Skeletal muscle tissue (tissue), 4 donors: ENCODE measurements around the gene ZNF385D. TPM values are rescaled to one million over a fixed set of nuclear protein-coding genes. Genes with fewer than 3 reads are reported as not detected.

Experiments used
- H3K27ac ChIP-seq: one replicate; pipeline ENCODE4 v1.7.0; 2013; ENCODE audit warnings: mild to moderate bottlenecking, low read depth, low read length, inconsistent platforms
- H3K27me3 ChIP-seq, 3 donors: one replicate each; pipeline ENCODE4 v1.7.0; 2013; ENCODE audit warnings: low read length in 3 of 3; ENCODE audit not compliant: control insufficient read depth in 3 of 3, insufficient read depth in 3 of 3
- H3K36me3 ChIP-seq, 3 donors: one replicate each; pipeline ENCODE4 v1.7.0; 2013; ENCODE audit warnings: low read length in 3 of 3; ENCODE audit not compliant: control insufficient read depth in 3 of 3, insufficient read depth in 3 of 3
- H3K4me1 ChIP-seq, 3 donors: one replicate each; pipeline ENCODE4 v1.7.0; 2013; ENCODE audit warnings: low read length in 3 of 3, mild to moderate bottlenecking in 3 of 3; ENCODE audit not compliant: control insufficient read depth in 3 of 3, insufficient read depth in 3 of 3
- H3K4me3 ChIP-seq, 3 donors: one replicate each; pipeline ENCODE4 v1.7.0; 2013; ENCODE audit warnings: low read length in 3 of 3
- H3K9ac ChIP-seq, 3 donors: one replicate each; pipeline ENCODE4 v1.7.0; 2013; ENCODE audit warnings: low read length in 3 of 3, mild to moderate bottlenecking in 3 of 3, moderate library complexity in 2 of 3, low read depth in 1 of 3
- H3K9me3 ChIP-seq, 3 donors: one replicate each; pipeline ENCODE4 v1.7.0; 2013; ENCODE audit warnings: low read length in 3 of 3; ENCODE audit not compliant: control insufficient read depth in 3 of 3
- total RNA-seq: library from RNA; depleted of rRNA; stranded (reverse); fragments of >200 nt; gene quantifications from one replicate; pipeline ENCODE4 v1.2.3, GENCODE V29; 2014
- donor health status: Osteomylitis.

ZNF385D gene
- total RNA-seq, 1 donor from 2014 or later: 9.4 TPM

DNA sequence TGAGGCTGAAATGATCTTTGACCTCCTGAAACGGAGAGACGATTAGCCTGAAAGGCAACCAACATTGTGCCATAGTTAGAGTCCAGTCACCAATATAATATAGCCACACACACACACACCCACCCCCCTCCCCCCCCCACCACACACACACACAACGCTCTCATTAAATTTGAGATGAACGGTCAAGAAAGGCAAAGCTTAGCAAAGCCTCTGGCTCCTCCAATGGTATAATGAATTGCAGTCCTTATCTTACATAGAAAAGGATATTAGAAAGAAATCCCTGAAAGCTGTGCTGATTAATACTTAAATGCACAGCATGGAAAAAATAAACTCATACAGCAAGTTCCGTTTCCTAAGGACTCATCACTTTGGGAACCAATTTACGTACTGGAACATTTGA, 876 bp upstream of the ZNF385D start:
- H3K4me3 ChIP-seq: peak overlapping the region in 1 of 3 donors; percentile 84
- peaks cover 3 to 18% (median 8%) of the 10 kb centered on the region in 3 donors for H3K4me1 ChIP-seq
- no peaks in the 10 kb centered on the region for H3K36me3 ChIP-seq
- no peaks in the 10 kb centered on the region for H3K9me3 ChIP-seq
- no peak overlapping the region for H3K9ac ChIP-seq
- H3K27ac ChIP-seq: no peak overlapping the region
- no peaks in the 10 kb centered on the region for H3K27me3 ChIP-seq

GRCh38 chr3:21750080-21750696, 822 bp downstream of the ZNF385D start:
- peaks cover 3 to 19% (median 8%) of the 10 kb centered on the region in 3 donors for H3K4me1 ChIP-seq
- no peaks in the 10 kb centered on the region for H3K36me3 ChIP-seq
- H3K9me3 ChIP-seq: no peaks in the 10 kb centered on the region
- H3K9ac ChIP-seq: peak overlapping the region; percentile 55 to 80 (median 60)
- H3K4me3 ChIP-seq: peak overlapping the region; percentile 66 to 84 (median 74)
- H3K27me3 ChIP-seq: no peaks in the 10 kb centered on the region
- H3K27ac ChIP-seq: peak overlapping the region; percentile 64

- Histone ChIP-seq H3K9me3 (peaks cover 0 to 1% (median 0%) of the 10 kb centered on the region in 3 donors), H3K4me1 (peaks cover 3 to 21% (median 8%) of the 10 kb centered on the region in 3 donors), H3K36me3 (no peaks in the 10 kb centered on the region), H3K27ac (no peak overlapping the region), H3K4me3 (peak overlapping the region in 1 of 3 donors; percentile 84), H3K27me3 (no peaks in the 10 kb centered on the region), H3K9ac (peak overlapping the region in 1 of 3 donors; percentile 52)
Measured at GRCh38 chr3:21747966-21748555, 2.9 kb downstream of the ZNF385D start.

GRCh38 chr3:21747376-21747775, 3.6 kb downstream of the ZNF385D start:
- peaks cover 3 to 21% (median 8%) of the 10 kb centered on the region in 3 donors for H3K4me1 ChIP-seq
- peak overlapping the region in 1 of 3 donors; percentile 71 for H3K4me3 ChIP-seq
- H3K27me3 ChIP-seq: no peaks in the 10 kb centered on the region
- H3K9me3 ChIP-seq: peaks cover 0 to 1% (median 0%) of the 10 kb centered on the region in 3 donors
- H3K27ac ChIP-seq: peak overlapping the region; percentile 21
- H3K9ac ChIP-seq: peak overlapping the region in 1 of 3 donors; percentile 58
- H3K36me3 ChIP-seq: no peaks in the 10 kb centered on the region

GRCh38 chr3:21745966-21746365, 5.0 kb downstream of the ZNF385D start:
- Histone ChIP-seq H3K27me3 (no peaks in the 10 kb centered on the region), H3K9me3 (peaks cover 0 to 1% (median 0%) of the 10 kb centered on the region in 3 donors), H3K36me3 (no peaks in the 10 kb centered on the region), H3K27ac (no peak overlapping the region), H3K9ac (no peak overlapping the region), H3K4me1 (peaks cover 3 to 16% (median 8%) of the 10 kb centered on the region in 3 donors), H3K4me3 (peak overlapping the region in 1 of 3 donors; percentile 34)

GRCh38 chr3:21744793-21745192, 6.2 kb downstream of the ZNF385D start:
- Histone ChIP-seq H3K27ac (no peak overlapping the region), H3K9me3 (peaks cover 0 to 1% (median 0%) of the 10 kb centered on the region in 3 donors), H3K27me3 (no peaks in the 10 kb centered on the region), H3K9ac (no peak overlapping the region), H3K4me3 (peak overlapping the region in 1 of 3 donors; percentile 40), H3K36me3 (no peaks in the 10 kb centered on the region), H3K4me1 (peaks cover under 1 to 11% (median 3%) of the 10 kb centered on the region in 3 donors)

DNA sequence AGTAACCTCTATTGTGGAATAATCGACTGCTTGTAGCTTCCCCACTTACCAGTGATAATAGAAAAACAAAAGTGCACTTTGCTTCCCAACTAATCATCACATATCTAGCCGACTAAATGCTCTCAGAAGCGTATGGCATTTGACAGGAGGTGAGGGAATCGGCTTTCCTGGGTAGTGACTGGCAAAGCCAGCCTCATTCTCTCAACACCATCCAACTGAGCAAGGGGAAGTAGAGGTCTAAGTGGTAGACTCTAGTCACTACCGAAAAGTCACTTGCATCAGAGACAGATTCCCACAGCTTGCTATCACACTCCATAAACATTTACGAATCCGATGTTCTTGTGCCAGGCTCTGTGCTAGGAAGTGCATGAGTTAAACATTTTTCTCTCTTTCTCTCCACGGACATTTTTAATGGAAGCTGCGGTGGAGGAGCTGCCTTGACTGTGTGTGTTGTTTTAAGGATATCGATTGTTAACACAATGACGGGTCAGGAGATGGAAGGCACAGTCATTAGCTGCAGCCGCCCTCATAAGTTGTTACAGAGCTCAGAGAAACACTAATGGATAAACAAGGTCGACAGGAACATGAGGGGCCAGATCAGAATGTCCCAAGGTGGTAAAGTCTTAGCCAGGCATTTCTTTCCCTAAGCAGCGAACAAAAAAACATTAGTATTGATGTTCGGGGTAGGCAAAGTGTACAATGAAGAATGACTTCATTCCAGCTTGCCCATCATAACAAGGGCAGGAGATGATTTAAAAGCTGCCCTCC, 11.9 kb downstream of the ZNF385D start:
- Histone ChIP-seq H3K4me3 (no peak overlapping the region), H3K27me3 (no peaks in the 10 kb centered on the region), H3K36me3 (no peaks in the 10 kb centered on the region), H3K27ac (no peak overlapping the region), H3K4me1 (no peaks in the 10 kb centered on the region), H3K9ac (no peak overlapping the region), H3K9me3 (peaks cover 0 to 1% (median 0%) of the 10 kb centered on the region in 3 donors)

- H3K27me3 ChIP-seq: no peaks in the 10 kb centered on the region
- no peak overlapping the region for H3K4me3 ChIP-seq
- H3K9me3 ChIP-seq: no peaks in the 10 kb centered on the region
- H3K9ac ChIP-seq: no peak overlapping the region
- H3K36me3 ChIP-seq: no peaks in the 10 kb centered on the region
- H3K27ac ChIP-seq: no peak overlapping the region
- H3K4me1 ChIP-seq: no peaks in the 10 kb centered on the region
Measured at GRCh38 chr3:21738283-21738682, 12.7 kb downstream of the ZNF385D start.

DNA sequence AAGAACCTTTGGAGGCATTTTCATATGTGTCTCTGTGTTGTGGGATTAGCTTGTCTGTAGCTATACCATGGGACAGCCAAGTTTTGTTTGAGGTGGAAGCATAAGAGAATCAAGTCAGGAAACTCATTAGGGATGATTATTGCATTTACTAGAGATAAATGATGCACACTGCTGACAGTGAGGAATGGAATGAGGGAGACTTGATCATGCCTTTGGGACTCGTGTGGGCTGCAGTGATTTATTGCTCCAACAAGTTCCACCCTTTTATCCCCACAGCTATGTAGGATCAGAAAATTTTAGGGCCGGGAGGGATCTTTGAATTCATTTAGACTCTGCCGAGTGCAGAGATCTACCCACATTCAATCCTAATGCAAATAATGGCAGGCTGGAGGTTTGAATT, 16.3 kb downstream of the ZNF385D start:
- H3K36me3 ChIP-seq: no peaks in the 10 kb centered on the region
- H3K9me3 ChIP-seq: no peaks in the 10 kb centered on the region
- H3K4me1 ChIP-seq: no peaks in the 10 kb centered on the region
- no peaks in the 10 kb centered on the region for H3K27me3 ChIP-seq
- no peak overlapping the region for H3K9ac ChIP-seq
- no peak overlapping the region for H3K4me3 ChIP-seq
- H3K27ac ChIP-seq: no peak overlapping the region
